Placental epithelial cell (primary cell): Measurements from ENCODE around the gene TRIM69. TPM values are rescaled to one million over a fixed set of nuclear protein-coding genes. Genes with fewer than 3 reads are reported as not detected.

ENCODE experiments used
- small RNA-seq: library from RNA; depleted of rRNA; stranded (forward); fragments of <200 nt; gene quantifications from one replicate; pipeline ENCODE3, GENCODE V24; 2012
- total RNA-seq: library from RNA; depleted of rRNA; stranded (reverse); fragments of >200 nt; gene quantifications from 2 replicates; pipeline ENCODE4 v1.2.3, GENCODE V29; 2012

Gene TRIM69
- 7.1 and 9.3 TPM in 2 replicates for total RNA-seq

GRCh38 chr15:44736181-44736765, at the start of gene TRIM69:
Gene TRIM69, plus strand, starts transcription at chr15:44736528. Its CDS starts 177 bp downstream, at chr15:44736705.

GRCh38 chr15:44711096-44711742, 25.1 kb upstream of the TRIM69 start, which contains the start of the genes B2M and PATL2:
Gene B2M, plus strand, starts transcription at chr15:44711517. Its CDS starts 30 bp downstream, at chr15:44711547.
Gene PATL2, minus strand, starts transcription at chr15:44711323. Its CDS starts 34,833 bp downstream, at chr15:44676490.

Small RNAs within 50 kb of the gene (small RNA-seq; reads per million reads assigned to genes)
- gene RF00019: not detected

Other genes starting within 250 kb of the TRIM69 start
- gene EIF3J, start 199.4 kb upstream of the TRIM69 start, total RNA-seq: 22.1 and 28.3 TPM in 2 replicates
- gene SPG11, start 72.9 kb upstream of the TRIM69 start, total RNA-seq: 67.5 and 87.9 TPM in 2 replicates
- gene PATL2, start 25.2 kb upstream of the TRIM69 start, total RNA-seq: 0.11 and 0.79 TPM in 2 replicates
- gene B2M, start 25.0 kb upstream of the TRIM69 start, total RNA-seq: 690 and 982 TPM in 2 replicates
- gene TERB2, start 220.2 kb downstream of the TRIM69 start, total RNA-seq: not detected in 2 replicates